IMR-90 (cell line): ENCODE results near the gene ZNF750. TPM values are rescaled to one million over a fixed set of nuclear protein-coding genes. Genes with fewer than 3 reads are reported as not detected.

Source experiments
- ATAC-seq: fragments of 200-7000 bp; cut with Tn5 transposase; 2 replicates; pipeline ENCODE4 v1.9.1; 2020; ENCODE audit warnings: low read depth, mild to moderate bottlenecking, moderate library complexity
- BruUV-seq: library from RNA; stranded (reverse); fragments of 400-500 nt; replicated peaks from 2 replicates; lab custom pipeline; 2021; lab: Mats Ljungman, UMichigan
- CTCF ChIA-PET: fragments of 300-600 bp; formaldehyde crosslinking; extraction: SDS; loops from one replicate; lab custom pipeline; 2021; ENCODE audit warnings: antibody characterized with exemption; lab: Yijun Ruan, JAX
- POLR2A ChIA-PET: fragments of 300-600 bp; sonication (Branson Sonifier 250); formaldehyde crosslinking; loops from one replicate; lab custom pipeline; 2022; ENCODE audit warnings: antibody characterized with exemption; ENCODE audit not compliant: unreplicated experiment; lab: Charles Lee
- DNase-seq: peaks from one replicate; pipeline ENCODE4 v3.0.0; 2013
- H2AFZ ChIP-seq: replicated peaks from 2 replicates; pipeline ENCODE3; 2013; ENCODE audit warnings: low read length, mild to moderate bottlenecking; ENCODE audit not compliant: poor library complexity
- H2AK5ac ChIP-seq: 2 replicates; pipeline ENCODE4 v1.6.1; 2013; ENCODE audit warnings: low read depth, low read length, inconsistent platforms
- H2AK9ac ChIP-seq: replicated peaks from 2 replicates; pipeline ENCODE3; 2013; ENCODE audit warnings: mild to moderate bottlenecking, low read depth, low read length, moderate library complexity; ENCODE audit not compliant: poor library complexity
- H2BK120ac ChIP-seq: 2 replicates; pipeline ENCODE4 v1.6.1; 2013; ENCODE audit warnings: low read depth, low read length, inconsistent platforms
- H2BK15ac ChIP-seq: 3 replicates; pipeline ENCODE4 v1.6.1; 2013; ENCODE audit warnings: low read depth, low read length, inconsistent platforms
- H2BK20ac ChIP-seq: 2 replicates; pipeline ENCODE4 v1.6.1; 2013; ENCODE audit warnings: low read depth, mild to moderate bottlenecking, inconsistent platforms, low read length, moderate library complexity
- H2BK5ac ChIP-seq: 2 replicates; pipeline ENCODE4 v1.6.1; 2013; ENCODE audit warnings: mild to moderate bottlenecking, low read depth, low read length, inconsistent platforms; ENCODE audit not compliant: poor library complexity, severe bottlenecking
- H3K14ac ChIP-seq: replicated peaks from 2 replicates; pipeline ENCODE4 v1.6.1; 2013; ENCODE audit warnings: low read depth, low read length, inconsistent platforms
- H3K18ac ChIP-seq: 2 replicates; pipeline ENCODE4 v1.6.1; 2013; ENCODE audit warnings: low read depth, low read length, control low read depth
- H3K23ac ChIP-seq: 2 replicates; pipeline ENCODE4 v1.6.1; 2013; ENCODE audit warnings: low read depth, low read length, inconsistent platforms
- H3K27ac ChIP-seq: 2 replicates; pipeline ENCODE4 v1.5.1; 2013; ENCODE audit warnings: mild to moderate bottlenecking, control low read depth, low read length; ENCODE audit not compliant: insufficient read depth
- H3K27me3 ChIP-seq: 2 replicates; pipeline ENCODE4 v1.6.1; 2013; ENCODE audit warnings: low read length; ENCODE audit not compliant: control insufficient read depth, insufficient read depth
- H3K36me3 ChIP-seq: 2 replicates; pipeline ENCODE4 v1.6.1; 2013; ENCODE audit warnings: low read length, mixed read lengths; ENCODE audit not compliant: control insufficient read depth, insufficient read depth
- H3K4ac ChIP-seq: 2 replicates; pipeline ENCODE4 v1.6.1; 2013; ENCODE audit warnings: low read depth, low read length, inconsistent platforms
- H3K4me1 ChIP-seq: 2 replicates; pipeline ENCODE4 v1.6.1; 2013; ENCODE audit warnings: low read length, mixed read lengths; ENCODE audit not compliant: control insufficient read depth, insufficient read depth
- H3K4me2 ChIP-seq: 2 replicates; pipeline ENCODE4 v1.6.1; 2013; ENCODE audit warnings: low read depth, mild to moderate bottlenecking, control low read depth, low read length, moderate library complexity
- H3K4me3 ChIP-seq: 2 replicates; pipeline ENCODE4 v1.5.1; 2013; ENCODE audit warnings: low read depth, mild to moderate bottlenecking, control low read depth, low read length, moderate library complexity; ENCODE audit not compliant: insufficient read depth
- H3K56ac ChIP-seq: 2 replicates; pipeline ENCODE4 v1.6.1; 2013; ENCODE audit warnings: low read length, inconsistent platforms; ENCODE audit not compliant: insufficient read depth; ENCODE audit errors: extremely low read depth
- H3K79me1 ChIP-seq, 2 experiments: 2 replicates each; pipeline ENCODE4 v1.6.1; 2013; ENCODE audit warnings: low read length in 2 of 2, inconsistent platforms in 1 of 2, low read depth in 1 of 2
- H3K9ac ChIP-seq: 2 replicates; pipeline ENCODE4 v1.6.1; 2013; ENCODE audit warnings: low read depth, low read length, control low read depth
- H3K9me1 ChIP-seq: 2 replicates; pipeline ENCODE4 v1.6.1; 2013; ENCODE audit warnings: low read length, inconsistent platforms; ENCODE audit not compliant: insufficient read depth
- H3K9me3 ChIP-seq: 2 replicates; pipeline ENCODE4 v1.6.1; 2013; ENCODE audit warnings: low read length; ENCODE audit not compliant: control insufficient read depth, insufficient read depth
- H4K20me1 ChIP-seq: 2 replicates; pipeline ENCODE4 v1.6.1; 2013; ENCODE audit warnings: low read length, inconsistent platforms; ENCODE audit not compliant: insufficient read depth
- H4K5ac ChIP-seq: 2 replicates; pipeline ENCODE4 v1.6.1; 2013; ENCODE audit warnings: mild to moderate bottlenecking, low read depth, low read length, control low read depth
- H4K8ac ChIP-seq, 2 experiments: 2 replicates each; pipeline ENCODE4 v1.6.1; 2013; ENCODE audit warnings: low read depth in 2 of 2, low read length in 2 of 2, control low read depth in 1 of 2, inconsistent platforms in 1 of 2
- H4K91ac ChIP-seq: 2 replicates; pipeline ENCODE4 v1.6.1; 2013; ENCODE audit warnings: low read depth, low read length, inconsistent platforms; ENCODE audit not compliant: insufficient read depth
- MAFK ChIP-seq: IDR thresholded peaks from 2 replicates; pipeline ENCODE4 v1.6.1; 2012; ENCODE audit warnings: low read depth, low read length, improper control_type of control experiment
- MAZ ChIP-seq: IDR thresholded peaks from 2 replicates; pipeline ENCODE4 v1.6.1; 2012; ENCODE audit warnings: low read depth, mild to moderate bottlenecking, low read length, improper control_type of control experiment, moderate library complexity, borderline replicate concordance
- MXI1 ChIP-seq: IDR thresholded peaks from 2 replicates; pipeline ENCODE4 v1.6.1; 2012; ENCODE audit warnings: low read depth, mild to moderate bottlenecking, low read length, moderate library complexity, borderline replicate concordance
- POLR2A ChIP-seq: IDR thresholded peaks from 2 replicates; pipeline ENCODE4 v1.6.1; 2012; ENCODE audit warnings: mild to moderate bottlenecking, low read depth, low read length
- RAD21 ChIP-seq: IDR thresholded peaks from 2 replicates; pipeline ENCODE4 v1.6.1; 2012; ENCODE audit warnings: low read length, improper control_type of control experiment
- WGBS, 2 experiments: methylation state at CpG; one replicate each; pipeline versions ENCODE4 v1.1.5 to v1.1.7; 2013; ENCODE audit warnings: missing lambda C conversion rate in 2 of 2; ENCODE audit not compliant: insufficient read length in 1 of 2; ENCODE audit errors: extremely low coverage in 2 of 2; 5-methylcytosine and 5-hydroxymethylcytosine counted together
- dilution Hi-C: fragments of 300-500 bp; cut with HindIII; formaldehyde crosslinking; loops from one replicate; pipeline ENCODE4 v1.14.3; 2018; ENCODE audit warnings: low sequenced_read_pairs; ENCODE audit not compliant: unreplicated experiment
- in situ Hi-C: fragments of 300-500 bp; cut with MboI; formaldehyde crosslinking; loops from 3 replicates; pipeline ENCODE4 v1.14.3; 2019; ENCODE audit warnings: low sequenced_read_pairs, inconsistent platforms, mixed read lengths
- intact Hi-C: fragments of 100-400 bp; cut with micrococcal nuclease; formaldehyde crosslinking; loops from 2 replicates; pipeline ENCODE4 v1.10.0; 2022
- polyA plus RNA-seq, 3 experiments: library from polyadenylated mRNA; depleted of rRNA; stranded (reverse); fragments of >200 nt; gene quantifications; 2 replicates each; pipeline ENCODE4 v1.2.3, GENCODE V29; 2012; ENCODE audit warnings: low replicate concordance in 1 of 3
- total RNA-seq: library from RNA; depleted of rRNA; stranded (reverse); fragments of >200 nt; gene quantifications from 2 replicates; pipeline ENCODE4 v1.2.3, GENCODE V29; 2012
- TF ChIP-seq, protein P1 (sequence below): conservative IDR thresholded peaks from 2 replicates; pipeline ENCODE4 v1.5.1; 2012; ENCODE audit warnings: mild to moderate bottlenecking, low read depth, low read length, improper control_type of control experiment

Gene ZNF750
- total and polyA plus RNA-seq, 2 of the 4 experiments (the other 2 are of a cell fraction): not detected

DNA sequence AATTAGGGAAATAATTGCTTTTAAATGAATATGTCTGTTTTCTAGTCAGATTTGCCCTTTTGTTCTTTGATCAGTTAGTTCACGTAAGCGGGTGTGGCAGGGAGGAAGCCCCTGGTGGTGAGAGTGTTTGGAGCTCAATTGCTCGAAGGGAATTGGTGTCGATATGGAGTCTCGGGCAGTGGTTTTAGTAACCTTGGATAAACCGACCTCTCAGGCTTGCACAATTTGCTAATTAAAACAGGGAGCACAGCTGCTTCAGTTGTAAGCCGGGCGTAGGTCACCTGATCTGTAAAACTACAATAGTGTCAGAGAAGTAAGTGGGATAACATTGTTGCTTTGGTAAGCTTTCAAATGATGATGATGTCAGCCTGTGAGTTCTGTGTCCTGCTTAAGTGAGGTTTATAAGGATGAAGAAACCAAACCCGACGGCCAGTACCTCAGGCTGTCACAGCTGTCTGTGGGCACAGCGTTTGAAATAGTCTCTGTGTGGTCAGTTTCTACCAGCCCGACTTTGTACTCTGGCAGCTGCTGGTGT is 2.9 kb downstream of the ZNF750 start:
- Histone ChIP-seq H3K36me3 (peaks cover 6% of the 10 kb centered on the region; the same call in 1 of the 2 replicates), H3K4me1 (peaks cover 4% of the 10 kb centered on the region; the same call in 1 of the 2 replicates), H3K9me3 (no peaks in the 10 kb centered on the region), H4K91ac (no peak overlapping the region), H2BK20ac (no peak overlapping the region), H3K9ac (no peak overlapping the region), H3K56ac (no peak overlapping the region), H2BK5ac (no peak overlapping the region), H4K20me1 (no peaks in the 10 kb centered on the region), H3K4me2 (no peak overlapping the region), H3K4me3 (no peak overlapping the region), H2AK5ac (no peak overlapping the region), H4K8ac (no peak overlapping the region), H3K23ac (no peak overlapping the region), H2AK9ac (no peak overlapping the region), H3K27ac (no peak overlapping the region), H3K27me3 (no peaks in the 10 kb centered on the region), H4K5ac (no peak overlapping the region), H3K14ac (no peak overlapping the region), H2BK15ac (no peak overlapping the region), H2BK120ac (no peak overlapping the region), H3K18ac (no peak overlapping the region), H3K4ac (no peak overlapping the region), H3K79me1 (0 out of 4 replicates have a peak, but pooled peaks cover 0 to 4% of the 10 kb centered on the region in 2 experiments), H2AFZ (no peak overlapping the region), H3K9me1 (peaks cover 3% of the 10 kb centered on the region; the same call in 1 of the 2 replicates)
- no peak for TF ChIP-seq MXI1
- no peak for TF ChIP-seq RAD21
- TF ChIP-seq MAFK: no peak
- TF ChIP-seq MAZ: no peak
- TF ChIP-seq, protein P1, sequence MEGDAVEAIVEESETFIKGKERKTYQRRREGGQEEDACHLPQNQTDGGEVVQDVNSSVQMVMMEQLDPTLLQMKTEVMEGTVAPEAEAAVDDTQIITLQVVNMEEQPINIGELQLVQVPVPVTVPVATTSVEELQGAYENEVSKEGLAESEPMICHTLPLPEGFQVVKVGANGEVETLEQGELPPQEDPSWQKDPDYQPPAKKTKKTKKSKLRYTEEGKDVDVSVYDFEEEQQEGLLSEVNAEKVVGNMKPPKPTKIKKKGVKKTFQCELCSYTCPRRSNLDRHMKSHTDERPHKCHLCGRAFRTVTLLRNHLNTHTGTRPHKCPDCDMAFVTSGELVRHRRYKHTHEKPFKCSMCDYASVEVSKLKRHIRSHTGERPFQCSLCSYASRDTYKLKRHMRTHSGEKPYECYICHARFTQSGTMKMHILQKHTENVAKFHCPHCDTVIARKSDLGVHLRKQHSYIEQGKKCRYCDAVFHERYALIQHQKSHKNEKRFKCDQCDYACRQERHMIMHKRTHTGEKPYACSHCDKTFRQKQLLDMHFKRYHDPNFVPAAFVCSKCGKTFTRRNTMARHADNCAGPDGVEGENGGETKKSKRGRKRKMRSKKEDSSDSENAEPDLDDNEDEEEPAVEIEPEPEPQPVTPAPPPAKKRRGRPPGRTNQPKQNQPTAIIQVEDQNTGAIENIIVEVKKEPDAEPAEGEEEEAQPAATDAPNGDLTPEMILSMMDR: no peak
- TF ChIP-seq POLR2A: no peak
- BruUV-seq: no TSS peak
- ChIA-PET POLR2A (no interaction called here), CTCF (no interaction called here)
- in situ Hi-C loops: no loop called here
- dilution Hi-C loops: no loop called here
- DNase-seq (no peak), ATAC-seq (no peak)
- WGBS, 2 experiments: 84% methylated on average over 6 of the region's 12 CpGs; no CpG with 5 or more reads in 1 of the 2 experiments
- intact Hi-C loops: no loop called here
